Ishikawa (cell line): ENCODE data around the gene PIP5K1C.

Experiments
- CEBPB ChIP-seq: IDR thresholded peaks from 2 replicates; pipeline ENCODE4 v1.6.1; 2012
- CREB1 ChIP-seq: IDR thresholded peaks from 2 replicates; pipeline ENCODE4 v1.6.1; 2012; ENCODE audit warnings: low read depth
- EGR1 ChIP-seq: IDR thresholded peaks from 2 replicates; pipeline ENCODE4 v1.6.1; 2012
- EP300 ChIP-seq: IDR thresholded peaks from 2 replicates; pipeline ENCODE4 v1.6.1; 2012; ENCODE audit warnings: borderline replicate concordance
- FOXM1 ChIP-seq: IDR thresholded peaks from 2 replicates; pipeline ENCODE4 v1.6.1; 2012; ENCODE audit warnings: low read depth, borderline replicate concordance
- MAX ChIP-seq: IDR thresholded peaks from 2 replicates; pipeline ENCODE4 v1.6.1; 2012
- NFIC ChIP-seq: IDR thresholded peaks from 2 replicates; pipeline ENCODE4 v1.6.1; 2012
- RAD21 ChIP-seq: IDR thresholded peaks from 2 replicates; pipeline ENCODE4 v1.6.1; 2012; ENCODE audit warnings: low read depth
- TAF1 ChIP-seq: IDR thresholded peaks from 2 replicates; pipeline ENCODE4 v1.6.1; 2012; ENCODE audit warnings: low read depth, mild to moderate bottlenecking
- TCF12 ChIP-seq: IDR thresholded peaks from 2 replicates; pipeline ENCODE4 v1.6.1; 2012; ENCODE audit warnings: low read depth
- TEAD4 ChIP-seq: IDR thresholded peaks from 2 replicates; pipeline ENCODE4 v1.6.1; 2012
- YY1 ChIP-seq: IDR thresholded peaks from 2 replicates; pipeline ENCODE4 v1.6.1; 2012; ENCODE audit warnings: low read depth
- ZBTB7A ChIP-seq: IDR thresholded peaks from 2 replicates; pipeline ENCODE4 v1.6.1; 2012; ENCODE audit warnings: low read depth
- TF ChIP-seq, protein P1 (sequence below): IDR thresholded peaks from 2 replicates; pipeline ENCODE4 v1.6.1; 2012; ENCODE audit warnings: low read depth, mild to moderate bottlenecking
- TF ChIP-seq, protein P2 (sequence below): IDR thresholded peaks from 2 replicates; pipeline ENCODE4 v1.6.1; 2012

The PIP5K1C gene

DNA sequence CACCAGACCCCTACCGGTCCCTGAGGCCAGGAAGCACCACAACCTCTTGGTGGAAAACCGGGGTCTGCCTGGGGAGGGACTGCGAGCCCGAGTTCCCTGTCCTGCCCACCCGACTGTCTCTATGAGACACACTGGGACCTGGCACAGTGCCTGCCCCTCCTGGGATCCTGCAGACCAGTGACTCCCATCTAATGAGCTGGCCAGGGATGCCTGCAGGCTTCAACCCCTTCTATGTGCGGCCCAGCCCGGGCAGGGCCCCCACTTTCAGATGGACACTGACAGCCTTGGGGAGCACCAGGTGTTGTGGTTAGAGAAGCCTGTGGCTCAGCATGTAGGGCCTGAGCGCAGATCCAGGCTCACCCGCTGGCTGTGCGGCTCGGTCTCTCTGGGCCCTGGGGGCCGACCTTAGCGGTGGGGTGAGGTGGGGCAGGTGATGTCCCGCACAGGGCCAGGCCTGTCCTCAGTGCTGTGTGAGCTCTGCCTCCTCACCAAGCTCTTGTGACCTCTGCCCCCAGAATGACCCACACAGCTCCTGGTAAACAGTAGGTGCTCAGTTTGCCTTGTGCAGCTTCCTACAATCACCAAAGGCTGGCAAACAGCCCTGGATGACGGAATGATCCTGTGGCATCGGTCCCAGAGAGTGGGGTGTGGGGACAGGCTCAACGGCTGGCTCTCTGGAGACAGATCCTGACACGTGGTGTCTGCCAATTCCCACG is 55.8 kb downstream of the PIP5K1C start:
- TF ChIP-seq, protein P1, sequence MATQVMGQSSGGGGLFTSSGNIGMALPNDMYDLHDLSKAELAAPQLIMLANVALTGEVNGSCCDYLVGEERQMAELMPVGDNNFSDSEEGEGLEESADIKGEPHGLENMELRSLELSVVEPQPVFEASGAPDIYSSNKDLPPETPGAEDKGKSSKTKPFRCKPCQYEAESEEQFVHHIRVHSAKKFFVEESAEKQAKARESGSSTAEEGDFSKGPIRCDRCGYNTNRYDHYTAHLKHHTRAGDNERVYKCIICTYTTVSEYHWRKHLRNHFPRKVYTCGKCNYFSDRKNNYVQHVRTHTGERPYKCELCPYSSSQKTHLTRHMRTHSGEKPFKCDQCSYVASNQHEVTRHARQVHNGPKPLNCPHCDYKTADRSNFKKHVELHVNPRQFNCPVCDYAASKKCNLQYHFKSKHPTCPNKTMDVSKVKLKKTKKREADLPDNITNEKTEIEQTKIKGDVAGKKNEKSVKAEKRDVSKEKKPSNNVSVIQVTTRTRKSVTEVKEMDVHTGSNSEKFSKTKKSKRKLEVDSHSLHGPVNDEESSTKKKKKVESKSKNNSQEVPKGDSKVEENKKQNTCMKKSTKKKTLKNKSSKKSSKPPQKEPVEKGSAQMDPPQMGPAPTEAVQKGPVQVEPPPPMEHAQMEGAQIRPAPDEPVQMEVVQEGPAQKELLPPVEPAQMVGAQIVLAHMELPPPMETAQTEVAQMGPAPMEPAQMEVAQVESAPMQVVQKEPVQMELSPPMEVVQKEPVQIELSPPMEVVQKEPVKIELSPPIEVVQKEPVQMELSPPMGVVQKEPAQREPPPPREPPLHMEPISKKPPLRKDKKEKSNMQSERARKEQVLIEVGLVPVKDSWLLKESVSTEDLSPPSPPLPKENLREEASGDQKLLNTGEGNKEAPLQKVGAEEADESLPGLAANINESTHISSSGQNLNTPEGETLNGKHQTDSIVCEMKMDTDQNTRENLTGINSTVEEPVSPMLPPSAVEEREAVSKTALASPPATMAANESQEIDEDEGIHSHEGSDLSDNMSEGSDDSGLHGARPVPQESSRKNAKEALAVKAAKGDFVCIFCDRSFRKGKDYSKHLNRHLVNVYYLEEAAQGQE = no peak

GRCh38 chr19:3643674-3644313 is 56.5 kb downstream of the PIP5K1C start:
- TF ChIP-seq TAF1 = no peak
- TF ChIP-seq EP300 = no peak
- TF ChIP-seq NFIC = no peak
- TF ChIP-seq CREB1 = no peak
- no peak for TF ChIP-seq RAD21
- no peak for TF ChIP-seq FOXM1
- TF ChIP-seq ZBTB7A = no peak
- no peak for TF ChIP-seq CEBPB
- TF ChIP-seq, protein P1 = no peak
- TF ChIP-seq, protein P2, sequence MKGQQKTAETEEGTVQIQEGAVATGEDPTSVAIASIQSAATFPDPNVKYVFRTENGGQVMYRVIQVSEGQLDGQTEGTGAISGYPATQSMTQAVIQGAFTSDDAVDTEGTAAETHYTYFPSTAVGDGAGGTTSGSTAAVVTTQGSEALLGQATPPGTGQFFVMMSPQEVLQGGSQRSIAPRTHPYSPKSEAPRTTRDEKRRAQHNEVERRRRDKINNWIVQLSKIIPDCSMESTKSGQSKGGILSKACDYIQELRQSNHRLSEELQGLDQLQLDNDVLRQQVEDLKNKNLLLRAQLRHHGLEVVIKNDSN = no peak
- no peak for TF ChIP-seq TEAD4
- no peak for TF ChIP-seq MAX
- TF ChIP-seq EGR1 = no peak
- no peak for TF ChIP-seq YY1
- TF ChIP-seq TCF12 = no peak

- no peak for TF ChIP-seq NFIC
- TF ChIP-seq ZBTB7A = no peak
- no peak for TF ChIP-seq TCF12
- peak; percentile 52; the same call in 1 of the 2 replicates for TF ChIP-seq EGR1
- TF ChIP-seq RAD21 = no peak
- TF ChIP-seq MAX = peak; percentile 61
- no peak for TF ChIP-seq CEBPB
- TF ChIP-seq, protein P2 = no peak
- no peak for TF ChIP-seq TEAD4
- no peak for TF ChIP-seq FOXM1
- no peak for TF ChIP-seq CREB1
- TF ChIP-seq EP300 = no peak
These were observed 57.1 kb downstream of the PIP5K1C start for GRCh38 chr19:3642987-3643673.

- TF ChIP-seq EGR1 (no peak), RAD21 (no peak), TAF1 (no peak), ZBTB7A (no peak), CEBPB (no peak), YY1 (no peak), NFIC (no peak)
- TF ChIP-seq, protein P2 = no peak
- TF ChIP-seq, protein P1 = no peak
These were observed 58.0 kb downstream of the PIP5K1C start for GRCh38 chr19:3642296-3642695.
